Superior temporal gyrus (tissue), 1 donor: ENCODE measurements around the gene SLC44A1.

Experiments
- DNase-seq: peaks from one replicate; pipeline ENCODE4 v3.0.0-alpha.2; 2016; ENCODE audit errors: extremely low spot score

SLC44A1 gene

DNA sequence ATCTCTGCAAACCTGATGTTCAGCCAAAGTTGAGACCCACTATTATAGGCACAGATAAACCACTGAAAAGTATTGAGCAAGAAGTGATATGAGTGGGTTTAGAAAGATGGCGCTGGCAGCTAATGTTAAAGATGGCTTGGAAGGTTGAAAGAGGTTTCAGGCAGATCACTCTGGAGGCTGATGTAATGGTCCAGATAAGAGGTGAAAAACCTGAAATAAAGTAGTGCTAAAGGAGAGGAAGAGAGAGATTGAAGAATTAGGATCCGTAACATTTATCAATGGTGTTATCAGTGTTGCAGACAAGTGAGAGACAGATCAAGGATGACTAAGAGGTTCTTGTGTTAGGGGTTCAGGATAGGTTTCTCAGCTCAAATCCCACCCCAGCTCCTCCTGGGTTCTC, 58.3 kb downstream of the SLC44A1 start:
- no peak for DNase-seq

- no peak for DNase-seq
These were observed 61.4 kb downstream of the SLC44A1 start for GRCh38 chr9:105305856-105306255.

GRCh38 chr9:105306351-105307140, 62.1 kb downstream of the SLC44A1 start:
- DNase-seq = no peak

DNA sequence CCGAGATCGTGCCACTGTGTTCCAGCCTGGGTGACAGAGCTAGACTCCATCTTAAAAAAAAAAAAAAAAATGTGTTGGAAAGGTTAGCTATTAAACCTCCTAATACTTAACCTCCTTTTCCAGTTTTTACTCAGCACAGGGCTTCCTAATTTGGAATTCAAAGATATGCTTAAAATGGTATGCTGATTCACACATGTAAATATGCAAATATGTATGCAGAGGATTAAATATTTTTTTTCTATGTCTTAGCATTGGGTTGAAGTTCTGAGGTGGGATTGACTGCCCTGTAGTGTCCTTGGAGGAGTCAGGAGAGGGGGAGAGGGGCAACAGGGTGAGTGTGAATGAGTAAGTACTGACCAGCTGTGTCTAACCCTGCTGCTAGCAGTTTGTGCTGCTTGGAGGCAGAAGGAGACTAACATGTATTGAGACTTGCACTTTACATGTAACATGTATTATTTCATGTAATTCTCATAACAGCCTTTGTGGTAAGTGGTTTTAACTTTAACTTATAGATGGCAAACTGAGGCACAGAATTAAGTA, 63.2 kb downstream of the SLC44A1 start:
- no peak for DNase-seq

- DNase-seq = no peak
These were observed 64.2 kb downstream of the SLC44A1 start for GRCh38 chr9:105308461-105309341.

DNA sequence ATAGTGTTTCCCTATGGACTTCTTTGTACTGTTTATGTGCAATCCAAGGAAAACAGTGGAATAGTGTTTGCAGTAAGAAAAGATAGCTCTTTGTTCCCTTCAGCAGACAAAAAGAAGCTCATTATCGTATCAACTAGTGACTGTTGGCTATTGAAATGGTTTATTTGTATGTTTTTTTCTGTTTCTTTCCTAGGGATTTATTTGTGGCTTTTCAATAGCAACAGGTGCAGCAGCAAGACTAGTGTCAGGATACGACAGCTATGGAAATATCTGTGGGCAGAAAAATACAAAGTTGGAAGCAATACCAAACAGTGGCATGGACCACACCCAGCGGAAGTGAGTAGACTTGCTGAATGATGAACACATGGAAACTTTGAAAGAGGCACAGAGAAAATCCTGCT, 65.1 kb downstream of the SLC44A1 start:
- peak; percentile 94 for DNase-seq

DNA sequence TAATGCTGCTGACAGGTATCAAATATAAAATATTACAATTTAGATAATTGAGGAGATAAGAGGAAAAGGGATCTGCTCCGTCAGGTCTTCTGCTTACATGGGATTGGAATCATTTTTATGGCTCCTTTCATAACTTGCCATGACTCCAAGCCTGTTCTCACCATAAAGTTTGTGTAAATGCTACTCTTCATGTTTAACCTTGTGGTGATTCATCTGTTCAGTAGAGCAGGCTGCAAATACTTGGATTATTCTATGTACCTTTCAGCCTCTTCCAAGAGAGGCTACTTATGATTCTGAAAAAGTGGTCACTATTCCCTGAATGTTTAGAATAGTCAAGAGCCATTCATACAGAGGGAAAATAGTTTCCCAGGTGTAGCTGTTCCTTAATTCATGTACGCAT, 66.9 kb downstream of the SLC44A1 start:
- DNase-seq = no peak

GRCh38 chr9:105313238-105313637, 68.8 kb downstream of the SLC44A1 start:
- no peak for DNase-seq

DNA sequence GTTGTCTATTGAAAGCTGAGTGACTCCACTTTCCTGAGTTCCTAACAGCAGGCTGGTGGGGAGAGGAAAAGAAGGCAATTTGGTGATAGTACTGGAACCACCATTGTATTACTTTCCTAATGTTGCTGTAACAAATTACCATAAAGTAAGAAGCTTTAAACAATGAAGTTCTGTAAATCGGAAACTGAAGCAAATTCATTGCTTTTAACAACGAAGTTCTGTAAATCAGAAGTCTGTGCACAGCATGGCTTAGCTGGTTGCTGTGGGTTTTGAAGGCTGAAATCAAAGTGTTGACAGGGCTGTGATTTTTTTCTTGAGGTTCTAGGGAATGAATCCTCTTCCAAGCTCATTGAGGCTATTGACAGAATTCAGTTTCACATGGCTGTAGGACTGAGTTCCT, 72.3 kb downstream of the SLC44A1 start:
- peak; percentile 58 for DNase-seq

DNA sequence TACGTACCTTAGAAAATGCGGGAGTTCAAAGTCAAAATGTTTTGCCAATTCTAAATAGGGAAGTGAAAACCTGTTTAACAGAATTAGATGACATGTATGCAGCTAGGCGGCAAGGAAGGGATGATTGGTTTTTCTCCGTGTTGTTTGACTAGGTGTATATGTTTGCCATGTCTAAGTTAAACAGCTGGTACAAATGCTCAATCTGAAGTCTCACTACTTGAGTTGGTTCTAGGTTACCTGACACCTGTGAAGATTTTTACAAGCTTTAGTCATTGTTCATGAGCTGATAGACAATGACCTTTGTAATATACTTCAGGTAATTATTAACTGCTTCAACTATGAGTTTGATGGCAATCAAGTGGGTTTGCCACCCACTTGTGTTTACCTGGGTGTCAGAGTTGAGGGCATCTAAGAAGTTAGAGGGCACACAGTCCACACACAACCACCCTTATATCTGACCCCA, 74.3 kb downstream of the SLC44A1 start:
- no peak for DNase-seq

GRCh38 chr9:105319202-105319813, 74.9 kb downstream of the SLC44A1 start:
- DNase-seq = no peak

- DNase-seq = no peak
These were observed 76.1 kb downstream of the SLC44A1 start for GRCh38 chr9:105320568-105320967.

- no peak for DNase-seq
These were observed 83.8 kb downstream of the SLC44A1 start for GRCh38 chr9:105328296-105328695.

DNA sequence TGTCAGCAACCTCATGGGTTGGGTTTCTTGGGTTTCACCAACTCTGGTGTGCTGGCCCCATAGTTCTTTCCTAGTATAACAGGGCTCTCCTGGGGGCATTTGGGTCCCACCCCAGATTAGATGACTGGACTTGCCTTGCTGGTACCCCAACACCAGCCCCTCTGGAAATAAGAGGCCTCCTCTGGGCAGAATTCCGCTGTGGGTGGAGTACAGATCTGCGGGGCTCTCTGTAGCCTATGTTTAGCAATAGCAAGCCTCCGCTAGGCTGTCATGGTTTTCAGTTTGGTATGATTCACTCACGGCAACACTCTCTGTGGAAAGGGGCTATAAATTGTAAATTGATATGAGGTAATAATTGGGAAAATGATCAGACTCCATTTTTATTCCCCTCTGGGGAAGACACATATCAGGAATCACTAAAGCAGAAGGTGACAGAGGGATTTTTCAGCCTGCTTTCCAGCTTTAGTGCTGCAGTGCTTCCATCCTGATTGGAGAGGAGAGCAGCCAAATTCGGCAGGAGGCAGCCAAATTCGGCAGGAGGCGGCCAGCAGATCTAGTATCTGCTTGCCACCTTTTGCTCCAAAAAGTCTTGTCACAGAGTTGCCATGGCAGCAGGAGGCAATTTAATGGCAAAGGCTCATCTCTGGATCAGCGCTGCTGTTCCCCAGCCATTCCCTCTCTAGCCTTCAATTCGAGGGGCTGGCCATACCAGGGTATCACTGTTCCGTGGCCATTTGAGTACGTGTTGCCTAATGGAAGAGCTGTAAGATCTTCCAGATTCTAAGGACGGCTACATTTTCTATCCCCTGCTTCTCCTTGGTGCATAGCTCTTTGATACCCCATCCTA, 84.6 kb downstream of the SLC44A1 start:
- no peak for DNase-seq

GRCh38 chr9:105329719-105330062, 85.2 kb downstream of the SLC44A1 start:
- peak; percentile 48 for DNase-seq

GRCh38 chr9:105330201-105330600, 85.8 kb downstream of the SLC44A1 start:
- peak; percentile 54 for DNase-seq

- no peak for DNase-seq
These were observed 86.3 kb downstream of the SLC44A1 start for GRCh38 chr9:105330755-105331154.

DNA sequence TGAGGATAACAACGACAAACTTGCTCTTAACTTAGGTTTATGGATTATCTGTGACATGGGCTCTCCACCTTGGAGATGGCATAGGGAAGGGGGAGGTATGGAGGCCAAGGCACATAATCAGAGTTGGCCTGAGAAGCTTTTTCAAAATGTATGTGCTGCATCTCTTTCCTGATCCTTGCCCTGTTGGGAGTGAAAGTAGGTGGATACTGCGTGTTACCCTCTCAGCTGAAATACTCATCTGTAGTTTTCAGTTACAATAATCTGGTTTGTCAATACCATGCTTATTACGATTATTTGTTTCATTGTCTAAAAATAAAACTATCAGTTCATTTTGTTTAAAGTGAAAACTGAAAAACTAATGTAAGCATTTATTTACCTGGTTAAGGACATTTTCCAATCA, 86.7 kb downstream of the SLC44A1 start:
- DNase-seq = no peak

DNA sequence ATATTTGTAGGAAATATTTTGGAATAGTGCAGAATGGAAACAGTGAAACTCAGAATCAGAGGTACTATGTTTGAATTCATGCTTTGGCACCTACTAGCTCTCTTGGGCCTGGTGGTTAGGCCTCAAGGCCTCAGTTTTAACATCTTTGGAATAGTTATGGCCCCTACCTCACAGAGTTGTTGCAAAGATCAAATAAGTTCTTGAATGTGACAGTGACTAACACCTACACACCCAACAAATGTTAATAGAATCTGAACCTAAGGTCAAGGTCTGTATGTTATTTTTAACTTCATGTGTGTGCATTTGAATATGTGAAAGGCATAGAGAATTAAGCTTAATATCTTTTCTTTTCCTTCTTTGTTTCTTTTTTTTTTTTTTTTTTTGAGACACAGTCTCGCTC, 87.3 kb downstream of the SLC44A1 start:
- DNase-seq = no peak

- DNase-seq = no peak
These were observed 88.0 kb downstream of the SLC44A1 start for GRCh38 chr9:105332471-105332870.

- DNase-seq = no peak
These were observed 88.6 kb downstream of the SLC44A1 start for GRCh38 chr9:105333076-105333475.
